ENCODE results near the gene PARP2. TPM values are rescaled to one million over a fixed set of nuclear protein-coding genes. Genes with fewer than 3 reads are reported as not detected.
A peak's percentile ranks its signal among the peaks of the same experiment; 100 is the strongest.

Gene PARP2
- total and polyA plus RNA-seq, 2 of the 8 experiments (the other 6 are each of a cell fraction or from before 2014, with no cell fraction given), result 27.7 to 41.7 TPM

GRCh38 chr14:20386276-20386855, 42.9 kb downstream of the PARP2 start:
- Histone ChIP-seq H2BK5ac (ENCODE audit: low read depth, low read length) (no peak overlapping the region), H3K23ac (ENCODE audit: insufficient read length) (no peak overlapping the region), H3K9me3 (ENCODE audit: insufficient read depth in 2 of 2, low read depth in 1 of 2, low read length in 1 of 2) (0 out of 4 replicates have a peak, but pooled peaks cover 0 to under 1% of the 10 kb centered on the region in 2 experiments), H3K27ac (ENCODE audit: low read depth, low read length) (no peak overlapping the region), H2BK12ac (ENCODE audit: low read depth, low read length) (no peak overlapping the region), H3K4me2 (ENCODE audit: insufficient read depth in 1 of 2, low read depth in 2 of 2, low read length in 2 of 2) (no peak overlapping the region), H3K23me2 (ENCODE audit: low read depth, low read length) (no peaks in the 10 kb centered on the region), H4K20me1 (replicated peaks in 1 of 2; ENCODE audit: control insufficient read depth in 1 of 2, insufficient read depth in 2 of 2, low read length in 2 of 2) (peaks cover 0 to 3% of the 10 kb centered on the region in 2 experiments), H3K79me1 (ENCODE audit: low read depth, low read length) (no peaks in the 10 kb centered on the region), H4K91ac (replicated peaks; ENCODE audit: insufficient read length, low read length) (no peak overlapping the region), H2AFZ (ENCODE audit: low read length) (no peak overlapping the region), H3K79me2 (ENCODE audit: control insufficient read depth in 1 of 2, insufficient read depth in 2 of 2, low read length in 2 of 2) (no peaks in the 10 kb centered on the region), H3K9ac (replicated peaks in 1 of 4; ENCODE audit: extremely low read depth in 1 of 4, low read depth in 3 of 4, low read length in 3 of 4) (no peak overlapping the region), H3K36me3 (ENCODE audit: control insufficient read depth in 2 of 4, insufficient read depth in 4 of 4, low read length in 3 of 4) (peaks cover 2 to 29% (median 25%) of the 10 kb centered on the region in 4 experiments), H3K14ac (ENCODE audit: insufficient read length) (no peak overlapping the region), H3K18ac (ENCODE audit: extremely low read depth, low read length) (no peak overlapping the region), H2BK20ac (ENCODE audit: low read length) (no peak overlapping the region), H3K27me3 (replicated peaks in 1 of 4; ENCODE audit: control insufficient read depth in 3 of 4, extremely low read depth in 1 of 4, insufficient read depth in 3 of 4, low read length in 3 of 4) (no peaks in the 10 kb centered on the region; a peak in 1 of 7 replicates), H3K4me3 (ENCODE audit: extremely low read depth in 1 of 4, insufficient read depth in 2 of 4, low read depth in 3 of 4, low read length in 4 of 4) (no peak overlapping the region), H2BK120ac (replicated peaks; ENCODE audit: low read depth, low read length) (no peak overlapping the region), H3K56ac (replicated peaks; ENCODE audit: insufficient read length, low read depth, low read length) (no peak overlapping the region), H2AK5ac (ENCODE audit: low read depth, low read length) (no peak overlapping the region), H4K8ac (ENCODE audit: extremely low read depth, insufficient read depth, low read length) (0 out of 2 replicates have a peak overlapping the region, but pooled peaks have one; percentile 36), H3K4me1 (replicated peaks in 1 of 4; ENCODE audit: control insufficient read depth in 3 of 4, insufficient read depth in 4 of 4, low read length in 3 of 4) (no peaks in the 10 kb centered on the region), H2BK15ac (ENCODE audit: low read length) (no peak overlapping the region), H3K4ac (replicated peaks; ENCODE audit: insufficient read length, low read depth, low read length) (no peak overlapping the region), H4K5ac (ENCODE audit: insufficient read length, low read depth, low read length) (no peak overlapping the region)
- DNase-seq (ENCODE audit: low read depth in 1 of 2, low spot score in 2 of 2) (no peak), FAIRE-seq (no peak)
- 94% methylated on average over 16 of the region's 17 CpGs; no CpG with 5 or more reads in 1 of the 2 experiments for WGBS, 2 experiments (ENCODE audit: extremely low coverage in 1 of 2, insufficient coverage in 1 of 2, insufficient read length in 1 of 2, insufficient replicate concordance in 2 of 2, low coverage in 1 of 2, low lambda C conversion rate in 2 of 2, missing lambda C conversion rate in 1 of 2)
- CTCF ChIA-PET (ENCODE audit: partially characterized antibody), result interaction anchor here (0.6 kb wide), 1 partner anchor 32 kb away, joined by 4 read pairs; no protein-coding TSS in a partner anchor
- POLR2A ChIA-PET (ENCODE audit: partially characterized antibody), result no interaction called here
- TF ChIP-seq TAF1 (IDR thresholded peaks at IDR 0.05; ENCODE audit: low read depth, low read length), result no peak

Measured in H1 (cell line).